Effector memory CD4-positive, alpha-beta T cell (primary cell): ENCODE measurements around the gene TREML4.

Experiments
- DNase-seq, 3 donors: peaks; one replicate each; pipeline ENCODE4 v3.0.0-alpha.2; 2020
- H3K27ac ChIP-seq: 2 replicates; pipeline ENCODE4 v1.7.0; 2013; ENCODE audit warnings: mild to moderate bottlenecking, low read length, moderate library complexity; ENCODE audit not compliant: insufficient read depth, poor library complexity, severe bottlenecking
- H3K27me3 ChIP-seq: replicated peaks from 2 replicates; pipeline ENCODE4 v1.7.0; 2013; ENCODE audit warnings: mild to moderate bottlenecking, low read length; ENCODE audit not compliant: insufficient read depth, control insufficient read depth, poor library complexity, severe bottlenecking
- H3K36me3 ChIP-seq: 2 replicates; pipeline ENCODE4 v1.7.0; 2013; ENCODE audit warnings: mild to moderate bottlenecking, low read length, moderate library complexity; ENCODE audit not compliant: control insufficient read depth, insufficient read depth
- H3K4me1 ChIP-seq: 2 replicates; pipeline ENCODE4 v1.7.0; 2013; ENCODE audit warnings: low read length, mild to moderate bottlenecking; ENCODE audit not compliant: control insufficient read depth, insufficient read depth, poor library complexity, severe bottlenecking
- H3K4me3 ChIP-seq: 2 replicates; pipeline ENCODE4 v1.7.0; 2013; ENCODE audit warnings: low read length, low read depth, mild to moderate bottlenecking; ENCODE audit not compliant: insufficient read depth, poor library complexity, severe bottlenecking
- H3K9me3 ChIP-seq: 2 replicates; pipeline ENCODE4 v1.7.0; 2013; ENCODE audit warnings: mild to moderate bottlenecking, low read length, moderate library complexity; ENCODE audit not compliant: control insufficient read depth

Gene TREML4

GRCh38 chr6:41266541-41266940 lies 38.4 kb downstream of the TREML4 start:
- no peak for DNase-seq
- H3K4me1 ChIP-seq, result no peaks in the 10 kb centered on the region
- no peak overlapping the region for H3K4me3 ChIP-seq
- no peak overlapping the region for H3K27ac ChIP-seq
- no peaks in the 10 kb centered on the region for H3K9me3 ChIP-seq
- H3K27me3 ChIP-seq, result no peaks in the 10 kb centered on the region
- no peaks in the 10 kb centered on the region for H3K36me3 ChIP-seq

GRCh38 chr6:41268478-41268877 lies 40.3 kb downstream of the TREML4 start:
- no peaks in the 10 kb centered on the region for H3K36me3 ChIP-seq
- no peaks in the 10 kb centered on the region for H3K4me1 ChIP-seq
- DNase-seq, result no peak
- no peak overlapping the region for H3K4me3 ChIP-seq
- H3K27me3 ChIP-seq, result no peaks in the 10 kb centered on the region
- H3K27ac ChIP-seq, result no peak overlapping the region
- H3K9me3 ChIP-seq, result no peaks in the 10 kb centered on the region

GRCh38 chr6:41269166-41269565 lies 41.0 kb downstream of the TREML4 start:
- no peak for DNase-seq
- no peaks in the 10 kb centered on the region for H3K27me3 ChIP-seq
- H3K4me3 ChIP-seq, result no peak overlapping the region
- H3K27ac ChIP-seq, result no peak overlapping the region
- H3K9me3 ChIP-seq, result no peaks in the 10 kb centered on the region
- H3K36me3 ChIP-seq, result no peaks in the 10 kb centered on the region
- H3K4me1 ChIP-seq, result no peaks in the 10 kb centered on the region

DNA sequence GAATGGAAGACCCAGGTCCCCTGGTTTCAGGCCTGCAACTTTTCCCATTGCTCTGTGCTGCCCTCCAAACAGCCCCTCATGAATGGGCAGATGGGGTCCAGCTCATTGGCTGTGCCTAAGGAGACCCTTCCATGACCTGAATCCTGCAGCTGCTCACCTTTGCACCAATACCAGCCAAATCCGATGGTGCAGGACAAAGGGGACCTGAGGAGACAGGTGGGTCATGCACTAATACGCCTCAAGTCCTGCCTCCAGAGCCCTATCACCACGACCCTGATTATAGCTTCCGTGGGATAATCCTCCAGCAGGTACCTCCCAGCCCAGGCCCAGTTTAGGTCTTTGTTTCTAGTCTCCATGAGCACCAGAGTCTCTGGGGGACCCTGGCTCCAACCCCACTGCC lies 41.6 kb downstream of the TREML4 start:
- Histone ChIP-seq H3K27ac (no peak overlapping the region), H3K9me3 (no peaks in the 10 kb centered on the region), H3K4me3 (no peak overlapping the region), H3K4me1 (no peaks in the 10 kb centered on the region), H3K36me3 (no peaks in the 10 kb centered on the region), H3K27me3 (no peaks in the 10 kb centered on the region)
- DNase-seq, result no peak

DNA sequence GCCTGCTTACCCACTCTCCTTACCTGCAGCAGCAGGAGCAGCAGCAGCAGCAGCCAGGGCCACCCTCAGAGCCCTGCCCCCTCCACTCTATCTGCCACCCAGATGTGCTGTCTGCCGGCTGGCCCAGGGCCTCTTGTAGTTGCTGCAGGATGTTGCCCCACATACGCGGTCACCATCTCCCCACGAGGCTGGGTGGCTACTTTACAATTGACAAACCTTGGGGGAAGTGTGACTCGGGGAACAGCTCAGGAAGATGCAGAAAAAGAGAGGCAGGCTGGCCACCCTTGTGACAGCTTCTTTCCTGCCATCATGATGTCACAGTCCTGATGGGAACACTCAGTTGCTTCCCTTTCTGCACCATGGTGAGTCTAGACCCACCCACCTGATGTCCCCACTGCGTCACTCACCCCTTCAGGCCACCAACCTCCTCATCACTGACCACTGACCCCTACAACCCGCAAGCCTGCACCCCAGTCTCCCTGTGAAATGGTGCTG lies 43.8 kb downstream of the TREML4 start:
- Histone ChIP-seq H3K4me1 (no peaks in the 10 kb centered on the region), H3K9me3 (no peaks in the 10 kb centered on the region), H3K27ac (no peak overlapping the region), H3K27me3 (no peaks in the 10 kb centered on the region), H3K36me3 (no peaks in the 10 kb centered on the region), H3K4me3 (no peak overlapping the region)
- DNase-seq, result no peak

- no peak overlapping the region for H3K27ac ChIP-seq
- no peak for DNase-seq
- no peaks in the 10 kb centered on the region for H3K9me3 ChIP-seq
- no peak overlapping the region for H3K4me3 ChIP-seq
- no peaks in the 10 kb centered on the region for H3K27me3 ChIP-seq
- H3K4me1 ChIP-seq, result no peaks in the 10 kb centered on the region
- no peaks in the 10 kb centered on the region for H3K36me3 ChIP-seq
Observed at GRCh38 chr6:41272591-41273240, 44.6 kb downstream of the TREML4 start.

DNA sequence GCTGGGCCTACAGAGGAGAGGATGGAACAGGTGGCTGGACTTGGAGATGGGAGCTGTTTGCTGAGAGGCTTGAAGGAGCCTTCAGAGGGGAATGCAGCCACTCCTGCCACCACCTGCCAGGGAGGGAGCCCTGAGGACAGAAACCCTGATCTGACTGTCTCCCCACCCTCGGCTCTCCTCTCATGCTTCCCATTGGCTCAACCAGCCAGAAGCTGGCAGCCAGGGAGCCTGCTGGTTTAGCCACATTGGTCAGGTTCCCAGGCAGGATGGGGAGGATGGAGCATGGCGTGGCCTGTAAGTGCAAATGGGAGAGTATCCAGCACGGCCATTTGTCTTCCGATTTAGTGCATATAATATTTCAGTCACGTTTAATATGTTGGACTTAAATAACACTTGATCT lies 45.6 kb downstream of the TREML4 start:
- Histone ChIP-seq H3K36me3 (no peaks in the 10 kb centered on the region), H3K4me1 (no peaks in the 10 kb centered on the region), H3K27ac (no peak overlapping the region), H3K4me3 (no peak overlapping the region), H3K9me3 (no peaks in the 10 kb centered on the region), H3K27me3 (no peaks in the 10 kb centered on the region)
- DNase-seq, result no peak

- H3K27me3 ChIP-seq, result no peaks in the 10 kb centered on the region
- no peak overlapping the region for H3K27ac ChIP-seq
- no peaks in the 10 kb centered on the region for H3K9me3 ChIP-seq
- no peaks in the 10 kb centered on the region for H3K36me3 ChIP-seq
- H3K4me1 ChIP-seq, result peaks cover 5% of the 10 kb centered on the region
- H3K4me3 ChIP-seq, result no peak overlapping the region
- no peak for DNase-seq
Observed at GRCh38 chr6:41274256-41274655, 46.1 kb downstream of the TREML4 start.

GRCh38 chr6:41275489-41275888 lies 47.3 kb downstream of the TREML4 start:
- H3K9me3 ChIP-seq, result no peaks in the 10 kb centered on the region
- no peaks in the 10 kb centered on the region for H3K27me3 ChIP-seq
- no peak for DNase-seq
- H3K4me1 ChIP-seq, result peaks cover 7% of the 10 kb centered on the region
- H3K4me3 ChIP-seq, result no peak overlapping the region
- no peaks in the 10 kb centered on the region for H3K36me3 ChIP-seq
- H3K27ac ChIP-seq, result no peak overlapping the region

- H3K36me3 ChIP-seq, result no peaks in the 10 kb centered on the region
- DNase-seq, result no peak
- H3K27me3 ChIP-seq, result no peaks in the 10 kb centered on the region
- H3K4me1 ChIP-seq, result peaks cover 7% of the 10 kb centered on the region
- no peak overlapping the region for H3K4me3 ChIP-seq
- no peak overlapping the region for H3K27ac ChIP-seq
- H3K9me3 ChIP-seq, result no peaks in the 10 kb centered on the region
Observed at GRCh38 chr6:41277605-41278004, 49.5 kb downstream of the TREML4 start.
